Measurements from ENCODE around the gene PSME3IP1. TPM values are rescaled to one million over a fixed set of nuclear protein-coding genes. Genes with fewer than 3 reads are reported as not detected.
"Not testable (repeated sequence)": the region's sequence is repeated elsewhere in the genome, so short reads cannot be mapped to it uniquely, and the experiment has no call there.

Gene PSME3IP1
- polyA plus RNA-seq, 1 donor (not counting 4 experiments of a cell fraction or from before 2014, with no cell fraction given) = 75.7 TPM

- Histone ChIP-seq H3K36me3 (ENCODE audit: control insufficient read depth in 2 of 2, extremely low read depth in 1 of 2, insufficient read depth in 2 of 2, low read length in 2 of 2) (no peaks in the 10 kb centered on the region), H3K4me3 (ENCODE audit: control insufficient read depth in 2 of 3, extremely low read depth in 1 of 3, insufficient read depth in 2 of 3, low read depth in 1 of 3, low read length in 3 of 3) (no peak overlapping the region), H3K9me3 (ENCODE audit: control insufficient read depth, low read depth, low read length) (no peaks in the 10 kb centered on the region), H3K9ac (ENCODE audit: control insufficient read depth, extremely low read depth, insufficient read depth, low read length) (no peak overlapping the region), H3K4me1 (ENCODE audit: control insufficient read depth, extremely low read depth, insufficient read depth, low read length) (no peaks in the 10 kb centered on the region), H3K27ac (ENCODE audit: control insufficient read depth, insufficient read depth, low read length) (no peak overlapping the region), H3K27me3 (ENCODE audit: control insufficient read depth, extremely low read depth, insufficient read depth, low read length) (no peaks in the 10 kb centered on the region), H4K20me1 (ENCODE audit: control insufficient read depth, extremely low read depth, insufficient read depth, low read length) (no peaks in the 10 kb centered on the region), H2AFZ (ENCODE audit: control insufficient read depth, low read length) (no peak overlapping the region), H3K79me2 (ENCODE audit: control insufficient read depth, insufficient read depth, low read length) (no peaks in the 10 kb centered on the region), H3K9me1 (ENCODE audit: control insufficient read depth, extremely low read depth, insufficient read depth, low read length) (no peaks in the 10 kb centered on the region), H3K4me2 (ENCODE audit: control insufficient read depth, extremely low read depth, insufficient read depth, low read depth, low read length) (no peak overlapping the region)
- TF ChIP-seq EZH2 (IDR thresholded peaks at IDR 0.05; ENCODE audit: low read length) (no peak), CTCF (optimal IDR thresholded peaks at IDR 0.05 in 1 of 3, IDR thresholded peaks at IDR 0.05 in 1 of 3, conservative IDR thresholded peaks at IDR 0.05 in 1 of 3; ENCODE audit: extremely low read depth in 1 of 3, insufficient read depth in 2 of 3, low read length in 3 of 3) (no peak)
- no peak for FAIRE-seq
- dilution Hi-C loops (cut with MboI; ENCODE audit: extremely low pct_ligation_motif_present, low sequenced_read_pairs) = no loop called here
- DNase-seq (ENCODE audit: low read depth, low spot score) = no peak
These were observed 74.4 kb downstream of the PSME3IP1 start for GRCh38 chr16:57111420-57111819.

GRCh38 chr16:57110937-57111336, 74.9 kb downstream of the PSME3IP1 start:
- H3K79me2 ChIP-seq (ENCODE audit: control insufficient read depth, insufficient read depth, low read length) = no peaks in the 10 kb centered on the region
- no peaks in the 10 kb centered on the region for H3K9me1 ChIP-seq (ENCODE audit: control insufficient read depth, extremely low read depth, insufficient read depth, low read length)
- dilution Hi-C loops (cut with MboI; ENCODE audit: extremely low pct_ligation_motif_present, low sequenced_read_pairs) = no loop called here
- H3K36me3 ChIP-seq (ENCODE audit: control insufficient read depth in 2 of 2, extremely low read depth in 1 of 2, insufficient read depth in 2 of 2, low read length in 2 of 2) = no peaks in the 10 kb centered on the region
- H3K9ac ChIP-seq (ENCODE audit: control insufficient read depth, extremely low read depth, insufficient read depth, low read length) = no peak overlapping the region
- H3K4me2 ChIP-seq (ENCODE audit: control insufficient read depth, extremely low read depth, insufficient read depth, low read depth, low read length) = no peak overlapping the region
- H2AFZ ChIP-seq (ENCODE audit: control insufficient read depth, low read length) = no peak overlapping the region
- no peak overlapping the region for H3K27ac ChIP-seq (ENCODE audit: control insufficient read depth, insufficient read depth, low read length)
- no peaks in the 10 kb centered on the region for H3K9me3 ChIP-seq (ENCODE audit: control insufficient read depth, low read depth, low read length)
- no peaks in the 10 kb centered on the region for H4K20me1 ChIP-seq (ENCODE audit: control insufficient read depth, extremely low read depth, insufficient read depth, low read length)
- H3K4me1 ChIP-seq (ENCODE audit: control insufficient read depth, extremely low read depth, insufficient read depth, low read length) = no peaks in the 10 kb centered on the region
- no peaks in the 10 kb centered on the region for H3K27me3 ChIP-seq (ENCODE audit: control insufficient read depth, extremely low read depth, insufficient read depth, low read length)
- FAIRE-seq (no peak), DNase-seq (ENCODE audit: low read depth, low spot score) (no peak)
- H3K4me3 ChIP-seq (ENCODE audit: control insufficient read depth in 2 of 3, extremely low read depth in 1 of 3, insufficient read depth in 2 of 3, low read depth in 1 of 3, low read length in 3 of 3) = no peak overlapping the region
- TF ChIP-seq EZH2 (IDR thresholded peaks at IDR 0.05; ENCODE audit: low read length) = no peak
- no peak for TF ChIP-seq CTCF (optimal IDR thresholded peaks at IDR 0.05 in 1 of 3, IDR thresholded peaks at IDR 0.05 in 1 of 3, conservative IDR thresholded peaks at IDR 0.05 in 1 of 3; ENCODE audit: extremely low read depth in 1 of 3, insufficient read depth in 2 of 3, low read length in 3 of 3)

GRCh38 chr16:57109259-57110105, 76.4 kb downstream of the PSME3IP1 start:
- H3K36me3 ChIP-seq (ENCODE audit: control insufficient read depth in 2 of 2, extremely low read depth in 1 of 2, insufficient read depth in 2 of 2, low read length in 2 of 2); H3K4me1 ChIP-seq (ENCODE audit: control insufficient read depth, extremely low read depth, insufficient read depth, low read length); dilution Hi-C loops (cut with MboI; ENCODE audit: extremely low pct_ligation_motif_present, low sequenced_read_pairs); DNase-seq (ENCODE audit: low read depth, low spot score); H3K9me3 ChIP-seq (ENCODE audit: control insufficient read depth, low read depth, low read length); H3K4me3 ChIP-seq (ENCODE audit: control insufficient read depth in 2 of 3, extremely low read depth in 1 of 3, insufficient read depth in 2 of 3, low read depth in 1 of 3, low read length in 3 of 3); H3K79me2 ChIP-seq (ENCODE audit: control insufficient read depth, insufficient read depth, low read length); H3K27ac ChIP-seq (ENCODE audit: control insufficient read depth, insufficient read depth, low read length); H3K9me1 ChIP-seq (ENCODE audit: control insufficient read depth, extremely low read depth, insufficient read depth, low read length); FAIRE-seq; H3K4me2 ChIP-seq (ENCODE audit: control insufficient read depth, extremely low read depth, insufficient read depth, low read depth, low read length); H2AFZ ChIP-seq (ENCODE audit: control insufficient read depth, low read length); H3K9ac ChIP-seq (ENCODE audit: control insufficient read depth, extremely low read depth, insufficient read depth, low read length); H3K27me3 ChIP-seq (ENCODE audit: control insufficient read depth, extremely low read depth, insufficient read depth, low read length); H4K20me1 ChIP-seq (ENCODE audit: control insufficient read depth, extremely low read depth, insufficient read depth, low read length): not testable (repeated sequence)
